K562 (cell line): Measurements from ENCODE around the gene TRIP10. TPM values are rescaled to one million over a fixed set of nuclear protein-coding genes. Genes with fewer than 3 reads are reported as not detected.

ENCODE experiments used
- ATAC-seq: fragments of 200-7000 bp; cut with Tn5 transposase; 3 replicates; pipeline ENCODE4 v1.9.1; 2020; ENCODE audit warnings: moderate library complexity
- BruUV-seq: library from RNA; stranded (reverse); fragments of 400-500 nt; replicated peaks from 2 replicates; lab custom pipeline; 2021; lab: Mats Ljungman, UMichigan
- CTCF ChIA-PET: fragments of 300-600 bp; formaldehyde crosslinking; extraction: SDS; loops from one replicate; lab custom pipeline; 2021; ENCODE audit warnings: low intra/inter-chr PET ratio; lab: Yijun Ruan, JAX
- POLR2A ChIA-PET: fragments of 300-600, 350-650 bp; sonication (Branson Sonifier 250); formaldehyde crosslinking; extraction: SDS; loops from one replicate; lab custom pipeline; 2021; ENCODE audit warnings: antibody characterized with exemption, inconsistent platforms; lab: Yijun Ruan, JAX
- DNase-seq, 4 experiments: peaks; one replicate each; pipeline versions ENCODE4 v3.0.0 to v3.0.0-alpha.2; 2011 to 2018; ENCODE audit warnings: low spot score in 3 of 4, mixed read lengths in 3 of 4; ENCODE audit errors: extremely low read depth in 1 of 4
- FAIRE-seq: peaks from 2 replicates; lab custom pipeline; 2011; peaks lifted over from hg19 to GRCh38; lab: Jason Lieb, UNC
- H2AFZ ChIP-seq: 2 replicates; pipeline ENCODE4 v1.6.0; 2011; ENCODE audit warnings: low read depth, low read length, control low read depth, inconsistent platforms
- H3K27ac ChIP-seq: fragments of 200-600 bp; 3 replicates; pipeline ENCODE4 v1.8.0; 2011; ENCODE audit warnings: low read depth, mild to moderate bottlenecking, control low read depth, inconsistent platforms, low read length, moderate library complexity, mixed read lengths; ENCODE audit errors: extremely low read depth
- H3K27me3 ChIP-seq, 2 experiments: fragments of 300-600 bp in 1 of 2; 2 replicates in 1 of 2; 3 replicates in 1 of 2; pipeline versions ENCODE4 v1.6.0 to v1.8.0; 2011; ENCODE audit warnings: inconsistent platforms in 2 of 2, low read length in 2 of 2, mild to moderate bottlenecking in 1 of 2, mixed read lengths in 1 of 2, moderate library complexity in 1 of 2; ENCODE audit not compliant: control insufficient read depth in 2 of 2, insufficient read depth in 2 of 2
- H3K36me3 ChIP-seq: fragments of 300-600 bp; 3 replicates; pipeline ENCODE4 v1.8.0; 2011; ENCODE audit warnings: mild to moderate bottlenecking, low read length, inconsistent platforms; ENCODE audit not compliant: control insufficient read depth, insufficient read depth
- H3K4me1 ChIP-seq, 2 experiments: fragments of 200-600 bp in 1 of 2; replicated peaks in 1 of 2; 2 replicates in 1 of 2; 3 replicates in 1 of 2; pipeline versions ENCODE4 v1.5.1 to v1.8.0; 2011; ENCODE audit warnings: inconsistent platforms in 2 of 2, low read length in 2 of 2, mild to moderate bottlenecking in 1 of 2, mixed read lengths in 1 of 2, moderate library complexity in 1 of 2; ENCODE audit not compliant: control insufficient read depth in 2 of 2, insufficient read depth in 2 of 2
- H3K4me2 ChIP-seq: 2 replicates; pipeline ENCODE4 v1.6.1; 2011; ENCODE audit warnings: low read length, control low read depth, inconsistent platforms, mixed read lengths; ENCODE audit not compliant: insufficient read depth
- H3K4me3 ChIP-seq: fragments of 200-600 bp; sonication (generic), shearing (Covaris generic); 2 replicates; pipeline ENCODE4 v1.5.1; 2016; ENCODE audit warnings: control low read depth, inconsistent platforms
- H3K79me2 ChIP-seq: fragments of 200-600 bp; 3 replicates; pipeline ENCODE4 v1.8.0; 2011; ENCODE audit warnings: low read length, inconsistent platforms; ENCODE audit not compliant: control insufficient read depth, insufficient read depth
- H3K9ac ChIP-seq, 2 experiments: 2 replicates each; pipeline versions ENCODE4 v1.6.0 to v1.6.1; 2011; ENCODE audit warnings: low read depth in 2 of 2, low read length in 2 of 2, control low read depth in 1 of 2, inconsistent platforms in 1 of 2, mild to moderate bottlenecking in 1 of 2, mixed read lengths in 1 of 2; ENCODE audit not compliant: insufficient read depth in 1 of 2
- H3K9me1 ChIP-seq: one replicate; pipeline ENCODE4 v1.6.0; 2011; ENCODE audit warnings: inconsistent platforms, mild to moderate bottlenecking, low read length, moderate library complexity; ENCODE audit not compliant: control insufficient read depth, insufficient read depth
- H3K9me3 ChIP-seq: replicated peaks from 2 replicates; pipeline ENCODE4 v1.5.1; 2011; ENCODE audit warnings: low read depth, low read length, inconsistent platforms; ENCODE audit not compliant: control insufficient read depth, insufficient read depth
- H4K20me1 ChIP-seq: replicated peaks from 2 replicates; pipeline ENCODE4 v1.6.1; 2011; ENCODE audit warnings: low read length, inconsistent platforms, mixed read lengths; ENCODE audit not compliant: control insufficient read depth, insufficient read depth
- CAMTA2 ChIP-seq: fragments of 250-450 bp; sonication (Bioruptor Pico); conservative IDR thresholded peaks from 2 replicates; pipeline ENCODE4 v1.5.1; 2022
- E2F1 ChIP-seq: sonication (generic); formaldehyde crosslinking; IDR thresholded peaks from 2 replicates; pipeline ENCODE4 v1.8.1; 2023; ENCODE audit warnings: mild to moderate bottlenecking, missing genetic modification reagents, moderate library complexity
- ELK1 ChIP-seq: sonication (generic); formaldehyde crosslinking; IDR thresholded peaks from 2 replicates; pipeline ENCODE4 v1.8.1; 2022; ENCODE audit warnings: missing genetic modification reagents
- EP400 ChIP-seq: fragments of 450-650 bp; IDR thresholded peaks from 2 replicates; pipeline ENCODE4 v1.6.1; 2017; ENCODE audit warnings: antibody characterized with exemption, mild to moderate bottlenecking, moderate library complexity
- MEF2A ChIP-seq: IDR thresholded peaks from 2 replicates; pipeline ENCODE4 v1.6.1; 2011; ENCODE audit warnings: low read depth, mild to moderate bottlenecking, low read length, moderate library complexity; ENCODE audit not compliant: control insufficient read depth
- MXD1 ChIP-seq: fragments of 250-450 bp; sonication (Bioruptor Pico); IDR thresholded peaks from 2 replicates; pipeline ENCODE4 v1.8.0; 2021; ENCODE audit warnings: borderline replicate concordance, mild to moderate bottlenecking, moderate library complexity; ENCODE audit not compliant: poor library complexity, severe bottlenecking
- NCOA2 ChIP-seq, 2 experiments: fragments of 450-650 bp; IDR thresholded peaks; 2 replicates each; pipeline ENCODE4 v1.6.1; 2018; ENCODE audit warnings: mild to moderate bottlenecking in 2 of 2, moderate library complexity in 1 of 2; ENCODE audit not compliant: partially characterized antibody in 2 of 2
- SMAD2 ChIP-seq: fragments of 150-350 bp; IDR thresholded peaks from 2 replicates; pipeline ENCODE4 v1.6.1; 2014; ENCODE audit warnings: low read depth, mild to moderate bottlenecking, low read length
- TCF7 ChIP-seq: sonication (generic); IDR thresholded peaks from 2 replicates; pipeline ENCODE4 v1.6.1; 2016; ENCODE audit warnings: antibody characterized with exemption, borderline replicate concordance
- ZBTB7A ChIP-seq: IDR thresholded peaks from 2 replicates; pipeline ENCODE4 v1.6.1; 2011; ENCODE audit warnings: low read depth, mild to moderate bottlenecking, low read length, moderate library complexity, borderline replicate concordance; ENCODE audit not compliant: control insufficient read depth
- ZBTB9 ChIP-seq: fragments of 450-650 bp; formaldehyde crosslinking; IDR thresholded peaks from 2 replicates; pipeline ENCODE4 v1.4.0; 2020; ENCODE audit warnings: mild to moderate bottlenecking, moderate library complexity
- ZNF121 ChIP-seq: sonication (generic); formaldehyde crosslinking; conservative IDR thresholded peaks from 2 replicates; pipeline ENCODE4 v1.8.0; 2022; ENCODE audit warnings: missing genetic modification reagents
- ZNF263 ChIP-seq: sonication (generic); formaldehyde crosslinking; IDR thresholded peaks from 2 replicates; pipeline ENCODE4 v1.8.0; 2022; ENCODE audit warnings: mild to moderate bottlenecking, missing genetic modification reagents, borderline replicate concordance
- ZZZ3 ChIP-seq: fragments of 450-650 bp; IDR thresholded peaks from 2 replicates; pipeline ENCODE4 v1.6.1; 2016; ENCODE audit warnings: antibody characterized with exemption, mild to moderate bottlenecking, moderate library complexity
- in situ Hi-C: fragments of 300-500 bp; cut with MboI; formaldehyde crosslinking; loops from 4 replicates; pipeline ENCODE4 v1.15.0; 2018; ENCODE audit warnings: inconsistent platforms, mixed read lengths
- intact Hi-C: fragments of 100-400 bp; cut with micrococcal nuclease; formaldehyde crosslinking; loops from 2 replicates; pipeline ENCODE4 v1.14.2; 2022
- polyA plus RNA-seq, 8 experiments: library from polyadenylated mRNA; depleted of rRNA in 4 of 8; stranded (reverse) in 5 of 8; unstranded in 3 of 8; fragments of >200 nt; fragmentation: Nextera tagmentation in 2 of 8; fragmentation: Illumina TruSeq in 1 of 8; extraction: Ambion mirVana in 2 of 8; extraction: Trizol in 1 of 8; gene quantifications; 2 replicates each; pipeline versions ENCODE4 v1.2.1 to v1.2.3, GENCODE V29; 2011 to 2014; ENCODE audit warnings: inconsistent platforms in 1 of 8, missing spikeins in 1 of 8
- total RNA-seq, 7 experiments: library from RNA; depleted of rRNA in 6 of 7; stranded (reverse); fragments of >200 nt in 6 of 7; fragmentation: Illumina TruSeq in 2 of 7; extraction: Trizol in 2 of 7; gene quantifications; 2 replicates each; pipeline versions ENCODE4 v1.2.1 to v1.2.3, GENCODE V29; 2011 to 2021; ENCODE audit warnings: low replicate concordance in 1 of 7
- TF ChIP-seq, protein P1 (sequence below): fragments of 250-450 bp; sonication (Bioruptor Pico); IDR thresholded peaks from 2 replicates; pipeline ENCODE4 v1.5.0; 2021
- TF ChIP-seq, protein P2 (sequence below): sonication (generic); formaldehyde crosslinking; IDR thresholded peaks from 2 replicates; pipeline ENCODE4 v1.8.0; 2022; ENCODE audit warnings: mild to moderate bottlenecking, missing genetic modification reagents

The TRIP10 gene
- total and polyA plus RNA-seq, 9 of the 15 experiments (the other 6 are each of a cell fraction or from before 2014, with no cell fraction given) = 1.2 to 66.8 (median 36.1) TPM

DNA sequence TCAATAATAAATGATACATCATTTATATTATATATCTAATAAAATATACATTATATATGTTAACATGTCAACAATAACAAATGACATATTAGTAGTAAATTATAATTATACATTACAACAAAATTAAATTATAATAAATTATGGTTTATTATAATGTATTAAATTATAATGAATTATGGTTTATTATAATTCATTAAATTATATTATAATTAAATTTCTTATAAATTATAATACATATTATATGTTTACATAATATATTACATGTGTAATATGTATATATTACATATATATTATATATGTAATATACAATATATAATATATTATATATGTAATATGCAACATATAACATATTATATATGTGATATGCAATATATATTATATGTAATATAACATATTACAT is 39.5 kb upstream of the TRIP10 start:
- ChIA-PET POLR2A (no interaction called here), CTCF (no interaction called here)
- no peak overlapping the region for H3K4me3 ChIP-seq
- peaks cover 6 to 7% of the 10 kb centered on the region in 2 experiments; a peak in 2 of 5 replicates for H3K4me1 ChIP-seq
- intact Hi-C loops = no loop called here
- no peaks in the 10 kb centered on the region for H3K9me3 ChIP-seq
- H3K4me2 ChIP-seq = no peak overlapping the region
- in situ Hi-C loops = no loop called here
- ATAC-seq = no peak
- no peak overlapping the region for H3K27ac ChIP-seq
- no peaks in the 10 kb centered on the region for H3K79me2 ChIP-seq
- H3K36me3 ChIP-seq = no peaks in the 10 kb centered on the region
- TF ChIP-seq ZNF263 (CRISPR knock-in tag) (no peak), TCF7 (no peak), ZBTB9 (no peak), ELK1 (CRISPR knock-in tag) (no peak), ZBTB7A (no peak), MEF2A (no peak), MXD1 (CRISPR knock-in tag) (no peak), CAMTA2 (no peak), EP400 (peak; percentile 19; the same call in 1 of the 2 replicates), SMAD2 (no peak), E2F1 (CRISPR knock-in tag) (no peak), NCOA2 (IDR thresholded peaks at IDR 0.05; ENCODE audit: partially characterized antibody in 2 of 2) (peak in 1 of 2 experiments; percentile 96), ZZZ3 (no peak), ZNF121 (no peak)
- TF ChIP-seq, protein P1, sequence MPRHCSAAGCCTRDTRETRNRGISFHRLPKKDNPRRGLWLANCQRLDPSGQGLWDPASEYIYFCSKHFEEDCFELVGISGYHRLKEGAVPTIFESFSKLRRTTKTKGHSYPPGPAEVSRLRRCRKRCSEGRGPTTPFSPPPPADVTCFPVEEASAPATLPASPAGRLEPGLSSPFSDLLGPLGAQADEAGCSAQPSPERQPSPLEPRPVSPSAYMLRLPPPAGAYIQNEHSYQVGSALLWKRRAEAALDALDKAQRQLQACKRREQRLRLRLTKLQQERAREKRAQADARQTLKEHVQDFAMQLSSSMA (CRISPR knock-in tag) = no peak
- TF ChIP-seq, protein P2, sequence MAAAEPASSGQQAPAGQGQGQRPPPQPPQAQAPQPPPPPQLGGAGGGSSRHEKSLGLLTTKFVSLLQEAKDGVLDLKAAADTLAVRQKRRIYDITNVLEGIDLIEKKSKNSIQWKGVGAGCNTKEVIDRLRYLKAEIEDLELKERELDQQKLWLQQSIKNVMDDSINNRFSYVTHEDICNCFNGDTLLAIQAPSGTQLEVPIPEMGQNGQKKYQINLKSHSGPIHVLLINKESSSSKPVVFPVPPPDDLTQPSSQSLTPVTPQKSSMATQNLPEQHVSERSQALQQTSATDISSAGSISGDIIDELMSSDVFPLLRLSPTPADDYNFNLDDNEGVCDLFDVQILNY = no peak
- TF ChIP-seq, all 486 proteins: peak for 2
- Histone ChIP-seq H3K27me3 (peaks cover 12 to 20% of the 10 kb centered on the region in 2 experiments; a peak in 3 of 5 replicates), H2AFZ (no peak overlapping the region), H3K9me1 (no peaks in the 10 kb centered on the region), H3K9ac (no peak overlapping the region), H4K20me1 (no peaks in the 10 kb centered on the region)
- no peak for FAIRE-seq
- BruUV-seq = no TSS peak
- no peak for DNase-seq
